ENCODE measurements around the gene WNT11.
"Not testable (repeated sequence)": the region's sequence is repeated elsewhere in the genome, so short reads cannot be mapped to it uniquely, and the experiment has no call there.

WNT11 gene

GRCh38 chr11:76203937-76204336, 2.4 kb downstream of the WNT11 start:
- H3K4me3 ChIP-seq (ENCODE audit: insufficient read length, low read depth), result no peak overlapping the region

DNA sequence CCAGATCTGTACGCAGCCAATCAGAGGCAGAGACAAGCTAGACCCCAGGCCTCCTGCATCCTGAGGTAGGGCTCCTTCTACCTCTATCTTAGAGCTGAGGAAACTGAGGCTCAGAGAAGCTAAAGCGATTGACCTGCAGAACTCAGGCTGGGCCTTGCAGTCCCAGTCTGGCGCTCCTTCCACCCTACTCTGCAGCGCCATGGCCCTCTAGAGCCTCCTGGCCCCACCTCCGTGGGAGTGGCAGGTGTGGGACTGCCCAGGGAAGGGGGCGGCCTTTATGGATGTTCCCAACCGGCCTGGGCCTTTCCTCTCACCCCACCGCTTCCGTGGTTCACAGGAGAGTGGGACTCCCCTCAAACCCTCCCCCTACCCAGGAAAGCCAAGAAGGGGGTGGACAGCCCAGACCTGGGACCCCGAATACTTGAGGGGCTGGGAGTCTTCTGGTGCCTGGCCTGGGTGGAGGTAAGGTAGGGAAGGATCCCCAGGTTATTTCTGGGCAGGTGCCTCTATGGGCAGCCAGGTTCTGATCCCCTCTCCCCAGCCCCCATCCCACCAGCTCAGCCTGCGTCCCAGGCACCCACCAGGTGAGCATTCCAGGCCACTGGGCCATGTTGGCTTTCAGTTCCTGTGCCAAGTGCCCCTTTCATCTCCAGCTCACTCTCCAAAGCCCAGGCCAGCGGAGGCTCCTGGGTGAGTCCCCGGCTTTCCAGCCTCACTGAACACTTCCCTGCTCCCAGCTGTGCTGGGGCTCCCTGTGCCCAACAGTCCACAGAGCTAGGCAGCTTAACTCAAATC, 3.0 kb downstream of the WNT11 start:
- no peak for DNase-seq (ENCODE audit: low read depth, low spot score)
- no peak overlapping the region for H3K9ac ChIP-seq (ENCODE audit: insufficient read length, low read depth)
- H3K4me3 ChIP-seq (ENCODE audit: insufficient read length, low read depth), result no peak overlapping the region
- H3K4me1 ChIP-seq (ENCODE audit: insufficient read depth, insufficient read length), result peaks cover 7% of the 10 kb centered on the region
- no peaks in the 10 kb centered on the region for H3K36me3 ChIP-seq (ENCODE audit: insufficient read depth, insufficient read length, low read length)
- H3K9me3 ChIP-seq (ENCODE audit: insufficient read depth, low read length), result no peaks in the 10 kb centered on the region
- peaks cover 46% of the 10 kb centered on the region for H3K27me3 ChIP-seq (ENCODE audit: insufficient read depth, insufficient read length)
- TF ChIP-seq YY1 (IDR thresholded peaks at IDR 0.05; ENCODE audit: insufficient read depth, insufficient read length) (no peak), SUZ12 (IDR thresholded peaks at IDR 0.05; ENCODE audit: extremely low read depth, insufficient read depth, insufficient read length) (no peak), ZNF274 (IDR thresholded peaks at IDR 0.05; ENCODE audit: low read depth, low read length) (no peak)

More at GRCh38 chr11:76203937-76204336, 2.4 kb downstream of the WNT11 start:
- Histone ChIP-seq H3K36me3 (ENCODE audit: insufficient read depth, insufficient read length, low read length) (no peaks in the 10 kb centered on the region), H3K9ac (ENCODE audit: insufficient read length, low read depth) (no peak overlapping the region), H3K4me1 (ENCODE audit: insufficient read depth, insufficient read length) (peaks cover 7% of the 10 kb centered on the region), H3K9me3 (ENCODE audit: insufficient read depth, low read length) (no peaks in the 10 kb centered on the region), H3K27me3 (ENCODE audit: insufficient read depth, insufficient read length) (peaks cover 52% of the 10 kb centered on the region)
- TF ChIP-seq YY1 (IDR thresholded peaks at IDR 0.05; ENCODE audit: insufficient read depth, insufficient read length) (no peak), SUZ12 (IDR thresholded peaks at IDR 0.05; ENCODE audit: extremely low read depth, insufficient read depth, insufficient read length) (no peak), ZNF274 (IDR thresholded peaks at IDR 0.05; ENCODE audit: low read depth, low read length) (no peak)
- no peak for DNase-seq (ENCODE audit: low read depth, low spot score)

GRCh38 chr11:76201672-76202412, 4.5 kb downstream of the WNT11 start:
- peaks cover 5% of the 10 kb centered on the region for H3K4me1 ChIP-seq (ENCODE audit: insufficient read depth, insufficient read length)
- no peak overlapping the region for H3K9ac ChIP-seq (ENCODE audit: insufficient read length, low read depth)
- no peak for TF ChIP-seq YY1 (IDR thresholded peaks at IDR 0.05; ENCODE audit: insufficient read depth, insufficient read length)
- no peak for TF ChIP-seq SUZ12 (IDR thresholded peaks at IDR 0.05; ENCODE audit: extremely low read depth, insufficient read depth, insufficient read length)
- no peak for TF ChIP-seq ZNF274 (IDR thresholded peaks at IDR 0.05; ENCODE audit: low read depth, low read length)
- H3K4me3 ChIP-seq (ENCODE audit: insufficient read length, low read depth), result no peak overlapping the region
- no peak for DNase-seq (ENCODE audit: low read depth, low spot score)
- H3K9me3 ChIP-seq (ENCODE audit: insufficient read depth, low read length), result no peaks in the 10 kb centered on the region
- no peaks in the 10 kb centered on the region for H3K36me3 ChIP-seq (ENCODE audit: insufficient read depth, insufficient read length, low read length)
- H3K27me3 ChIP-seq (ENCODE audit: insufficient read depth, insufficient read length), result peaks cover 32% of the 10 kb centered on the region

DNA sequence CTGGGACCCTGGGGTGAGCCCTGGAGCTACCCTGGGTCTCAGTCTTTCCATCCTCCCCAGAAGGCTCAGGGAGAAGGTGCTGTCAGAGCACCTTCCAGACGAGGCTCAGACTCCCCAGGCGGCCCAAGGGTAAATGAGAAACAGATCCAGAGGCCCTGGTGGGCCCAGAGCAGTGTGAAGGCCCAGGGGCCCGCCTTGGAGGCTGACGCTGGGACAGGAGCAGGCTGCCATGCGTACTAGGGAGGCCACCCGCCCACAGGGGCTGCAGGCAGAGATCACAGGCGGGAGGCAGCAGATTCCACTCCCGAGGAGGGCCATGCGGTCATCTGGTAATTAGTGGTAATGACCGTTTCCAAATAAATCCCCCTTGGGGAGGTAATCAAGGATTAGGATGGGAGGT, 5.2 kb downstream of the WNT11 start:
- no peaks in the 10 kb centered on the region for H3K36me3 ChIP-seq (ENCODE audit: insufficient read depth, insufficient read length, low read length)
- peaks cover 2% of the 10 kb centered on the region for H3K4me1 ChIP-seq (ENCODE audit: insufficient read depth, insufficient read length)
- peaks cover 25% of the 10 kb centered on the region for H3K27me3 ChIP-seq (ENCODE audit: insufficient read depth, insufficient read length)
- no peak overlapping the region for H3K4me3 ChIP-seq (ENCODE audit: insufficient read length, low read depth)
- DNase-seq (ENCODE audit: low read depth, low spot score), result no peak
- TF ChIP-seq YY1 (IDR thresholded peaks at IDR 0.05; ENCODE audit: insufficient read depth, insufficient read length) (no peak), SUZ12 (IDR thresholded peaks at IDR 0.05; ENCODE audit: extremely low read depth, insufficient read depth, insufficient read length) (no peak), ZNF274 (IDR thresholded peaks at IDR 0.05; ENCODE audit: low read depth, low read length) (no peak)
- H3K9ac ChIP-seq (ENCODE audit: insufficient read length, low read depth), result no peak overlapping the region
- no peaks in the 10 kb centered on the region for H3K9me3 ChIP-seq (ENCODE audit: insufficient read depth, low read length)

GRCh38 chr11:76200006-76200940, 6.0 kb downstream of the WNT11 start:
- peaks cover 17% of the 10 kb centered on the region for H3K27me3 ChIP-seq (ENCODE audit: insufficient read depth, insufficient read length)
- H3K4me1 ChIP-seq (ENCODE audit: insufficient read depth, insufficient read length), result no peaks in the 10 kb centered on the region

DNA sequence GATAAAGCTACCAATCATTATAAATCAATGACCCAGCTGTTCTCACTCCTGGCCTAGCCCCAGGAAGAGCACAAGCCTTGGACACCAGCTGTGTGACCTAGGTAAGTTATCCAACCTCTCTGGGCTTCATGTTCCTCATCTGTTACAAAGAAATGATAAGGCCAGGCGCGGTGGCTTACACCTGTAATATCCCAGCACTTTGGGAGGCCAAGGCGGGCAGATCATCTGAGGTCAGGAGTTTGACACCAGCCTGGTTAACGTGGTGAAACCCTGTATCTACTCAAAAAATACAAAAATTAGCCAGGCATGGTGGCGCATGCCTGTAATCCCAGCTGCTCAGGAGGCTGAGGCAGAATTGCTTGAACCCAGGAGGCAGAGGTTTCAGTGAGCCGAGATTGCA, 7.6 kb downstream of the WNT11 start:
- DNase-seq (ENCODE audit: low read depth, low spot score); H3K27me3 ChIP-seq (ENCODE audit: insufficient read depth, insufficient read length); H3K9ac ChIP-seq (ENCODE audit: insufficient read length, low read depth); H3K4me3 ChIP-seq (ENCODE audit: insufficient read length, low read depth); H3K36me3 ChIP-seq (ENCODE audit: insufficient read depth, insufficient read length, low read length); H3K9me3 ChIP-seq (ENCODE audit: insufficient read depth, low read length); H3K4me1 ChIP-seq (ENCODE audit: insufficient read depth, insufficient read length): not testable (repeated sequence)

More at GRCh38 chr11:76200006-76200940, 6.0 kb downstream of the WNT11 start:
- no peaks in the 10 kb centered on the region for H3K9me3 ChIP-seq (ENCODE audit: insufficient read depth, low read length)
- H3K9ac ChIP-seq (ENCODE audit: insufficient read length, low read depth), result no peak overlapping the region
- H3K36me3 ChIP-seq (ENCODE audit: insufficient read depth, insufficient read length, low read length), result no peaks in the 10 kb centered on the region
- H3K4me3 ChIP-seq (ENCODE audit: insufficient read length, low read depth), result no peak overlapping the region
- DNase-seq (ENCODE audit: low read depth, low spot score), result no peak
- TF ChIP-seq YY1 (IDR thresholded peaks at IDR 0.05; ENCODE audit: insufficient read depth, insufficient read length), result no peak
- no peak for TF ChIP-seq ZNF274 (IDR thresholded peaks at IDR 0.05; ENCODE audit: low read depth, low read length)
- no peak for TF ChIP-seq SUZ12 (IDR thresholded peaks at IDR 0.05; ENCODE audit: extremely low read depth, insufficient read depth, insufficient read length)
